ENCODE results near the gene C5. TPM values are rescaled to one million over a fixed set of nuclear protein-coding genes. Genes with fewer than 3 reads are reported as not detected.

The C5 gene
- total and polyA plus RNA-seq, 9 donors = 3.0 to 7.2 (median 4.6) TPM

- no peaks in the 10 kb centered on the region for H3K36me3 ChIP-seq
- no peaks in the 10 kb centered on the region for H3K9me3 ChIP-seq
- intact Hi-C loops (cut with DNase I) = no loop called here
- no peak overlapping the region for H3K27ac ChIP-seq
- DNase-seq = no peak
- TF ChIP-seq EP300 (IDR thresholded peaks at IDR 0.05) (no peak), CTCF (IDR thresholded peaks at IDR 0.05) (no peak), POLR2A (IDR thresholded peaks at IDR 0.05) (no peak)
- H3K4me1 ChIP-seq (ENCODE audit: insufficient read depth) = no peaks in the 10 kb centered on the region
- H3K27me3 ChIP-seq = no peaks in the 10 kb centered on the region
- no peak overlapping the region for H3K4me3 ChIP-seq
- 94 to 98% (median 97%) methylated on average over 2 of the region's 2 CpGs for WGBS, 3 donors
These were observed 52.0 kb downstream of the C5 start for GRCh38 chr9:120998111-120998510.

- no peak overlapping the region for H3K4me3 ChIP-seq
- no peaks in the 10 kb centered on the region for H3K9me3 ChIP-seq
- DNase-seq = no peak
- no peaks in the 10 kb centered on the region for H3K36me3 ChIP-seq
- WGBS, 3 donors = 81 to 83% (median 82%) methylated on average over 7 of the region's 7 CpGs
- TF ChIP-seq POLR2A (IDR thresholded peaks at IDR 0.05) (no peak), EP300 (IDR thresholded peaks at IDR 0.05) (no peak), CTCF (IDR thresholded peaks at IDR 0.05) (no peak)
- no peak overlapping the region for H3K27ac ChIP-seq
- intact Hi-C loops (cut with DNase I) = no loop called here
- no peaks in the 10 kb centered on the region for H3K27me3 ChIP-seq
- no peaks in the 10 kb centered on the region for H3K4me1 ChIP-seq (ENCODE audit: insufficient read depth)
These were observed 52.6 kb downstream of the C5 start for GRCh38 chr9:120997502-120997901.

- 61 to 62% (median 61%) methylated on average over 3 of the region's 3 CpGs for WGBS, 3 donors
- TF ChIP-seq CTCF (IDR thresholded peaks at IDR 0.05) (no peak), EP300 (IDR thresholded peaks at IDR 0.05) (no peak), POLR2A (IDR thresholded peaks at IDR 0.05) (no peak)
- H3K27me3 ChIP-seq = no peaks in the 10 kb centered on the region
- H3K36me3 ChIP-seq = no peaks in the 10 kb centered on the region
- DNase-seq = no peak
- no peaks in the 10 kb centered on the region for H3K4me1 ChIP-seq (ENCODE audit: insufficient read depth)
- no peaks in the 10 kb centered on the region for H3K9me3 ChIP-seq
- H3K27ac ChIP-seq = no peak overlapping the region
- no peak overlapping the region for H3K4me3 ChIP-seq
- intact Hi-C loops (cut with DNase I) = no loop called here
These were observed 53.7 kb downstream of the C5 start for GRCh38 chr9:120996409-120996808.

- Histone ChIP-seq H3K36me3 (no peaks in the 10 kb centered on the region), H3K9me3 (no peaks in the 10 kb centered on the region), H3K27me3 (no peaks in the 10 kb centered on the region), H3K27ac (no peak overlapping the region), H3K4me3 (no peak overlapping the region), H3K4me1 (ENCODE audit: insufficient read depth) (peaks cover 2% of the 10 kb centered on the region)
- TF ChIP-seq CTCF (IDR thresholded peaks at IDR 0.05) (no peak), POLR2A (IDR thresholded peaks at IDR 0.05) (no peak), EP300 (IDR thresholded peaks at IDR 0.05) (no peak)
- 84 to 89% (median 84%) methylated on average over 4 of the region's 4 CpGs for WGBS, 3 donors
- intact Hi-C loops (cut with DNase I) = no loop called here
- DNase-seq = no peak
These were observed 61.0 kb downstream of the C5 start for GRCh38 chr9:120989065-120989464.

GRCh38 chr9:120985819-120986222, 64.3 kb downstream of the C5 start:
- no peaks in the 10 kb centered on the region for H3K9me3 ChIP-seq
- no peaks in the 10 kb centered on the region for H3K36me3 ChIP-seq
- intact Hi-C loops (cut with DNase I) = no loop called here
- H3K27me3 ChIP-seq = no peaks in the 10 kb centered on the region
- TF ChIP-seq EP300 (IDR thresholded peaks at IDR 0.05) (no peak), CTCF (IDR thresholded peaks at IDR 0.05) (no peak), POLR2A (IDR thresholded peaks at IDR 0.05) (no peak)
- H3K4me3 ChIP-seq = no peak overlapping the region
- no peak for DNase-seq
- peaks cover 2% of the 10 kb centered on the region for H3K4me1 ChIP-seq (ENCODE audit: insufficient read depth)
- WGBS, 3 donors = 21 to 37% (median 26%) methylated on average over 2 of the region's 2 CpGs
- H3K27ac ChIP-seq = no peak overlapping the region
